ENCODE data around the gene FAM20A. TPM values are rescaled to one million over a fixed set of nuclear protein-coding genes. Genes with fewer than 3 reads are reported as not detected.

FAM20A gene
- total RNA-seq (2014; rRNA removed; shearing (Covaris generic)): 7.5 and 9.3 TPM in 2 replicates
- polyA plus RNA-seq (2016; fragmentation: Nextera tagmentation; extraction: Ambion mirVana): 10.9 and 11.0 TPM in 2 replicates

- WGBS, 2 experiments (ENCODE audit: low coverage in 1 of 2, low lambda C conversion rate in 2 of 2, missing lambda C conversion rate in 2 of 2): 3 to 13% methylated on average over 16 to 67 of the region's 69 CpGs
- Histone ChIP-seq H3K4me3 (peak within 1 kb of the TSS; percentile 80), H3K4me2 (ENCODE audit: unreplicated experiment) (peak within 1 kb of the TSS; percentile 92), H3K9me3 (ENCODE audit: low read depth) (no peaks in the 10 kb centered on the region), H3K9me2 (ENCODE audit: insufficient read depth) (no peaks in the 10 kb centered on the region), H3K9ac (peak within 1 kb of the TSS; percentile 66), H3K27me3 (replicated peaks; ENCODE audit: insufficient read depth) (no peaks in the 10 kb centered on the region), H3K4me1 (ENCODE audit: insufficient read depth) (peaks cover 31% of the 10 kb centered on the region), H3K27ac (no peak within 1 kb of the TSS), H3F3A (ENCODE audit: insufficient read depth) (peaks cover 32% of the 10 kb centered on the region), H2AFZ (peak within 1 kb of the TSS; percentile 85), H4K20me1 (ENCODE audit: insufficient read depth) (no peaks in the 10 kb centered on the region), H3K36me3 (ENCODE audit: low read depth) (no peaks in the 10 kb centered on the region), H3K79me2 (ENCODE audit: insufficient read depth) (no peaks in the 10 kb centered on the region)
- no peak for TF ChIP-seq EZH2phosphoT487 (IDR thresholded peaks at IDR 0.05; ENCODE audit: insufficient read depth, low read depth)
- TF ChIP-seq EZH2 (IDR thresholded peaks at IDR 0.05; ENCODE audit: insufficient read depth, poor library complexity, severe bottlenecking): no peak
- peak; percentile 69 for DNase-seq
- in situ Hi-C loops (cut with MboI): no loop called here
Observed at GRCh38 chr17:68600931-68601564, at the start of gene FAM20A. Gene FAM20A, minus strand, starts transcription at chr17:68601367. Its CDS starts 701 bp downstream, at chr17:68600666.

GRCh38 chr17:68649324-68649723, 48.2 kb upstream of the FAM20A start:
- no peaks in the 10 kb centered on the region for H3K79me2 ChIP-seq (ENCODE audit: insufficient read depth)
- no peaks in the 10 kb centered on the region for H3K27me3 ChIP-seq (replicated peaks; ENCODE audit: insufficient read depth)
- no peaks in the 10 kb centered on the region for H3F3A ChIP-seq (ENCODE audit: insufficient read depth)
- no peaks in the 10 kb centered on the region for H3K9me2 ChIP-seq (ENCODE audit: insufficient read depth)
- H3K4me1 ChIP-seq (ENCODE audit: insufficient read depth): 0 out of 2 replicates have a peak, but pooled peaks cover 4% of the 10 kb centered on the region
- TF ChIP-seq EZH2phosphoT487 (IDR thresholded peaks at IDR 0.05; ENCODE audit: insufficient read depth, low read depth) (no peak), EZH2 (IDR thresholded peaks at IDR 0.05; ENCODE audit: insufficient read depth, poor library complexity, severe bottlenecking) (no peak)
- WGBS, 2 experiments (ENCODE audit: low coverage in 1 of 2, low lambda C conversion rate in 2 of 2, missing lambda C conversion rate in 2 of 2): 40% methylated on average over 3 of the region's 3 CpGs
- H2AFZ ChIP-seq: no peak overlapping the region
- in situ Hi-C loops (cut with MboI): no loop called here
- H3K4me3 ChIP-seq: no peak overlapping the region
- no peak for DNase-seq
- H3K36me3 ChIP-seq (ENCODE audit: low read depth): no peaks in the 10 kb centered on the region
- no peak overlapping the region for H3K27ac ChIP-seq
- H3K4me2 ChIP-seq (ENCODE audit: unreplicated experiment): no peak overlapping the region
- no peaks in the 10 kb centered on the region for H3K9me3 ChIP-seq (ENCODE audit: low read depth)
- no peaks in the 10 kb centered on the region for H4K20me1 ChIP-seq (ENCODE audit: insufficient read depth)
- no peak overlapping the region for H3K9ac ChIP-seq

DNA sequence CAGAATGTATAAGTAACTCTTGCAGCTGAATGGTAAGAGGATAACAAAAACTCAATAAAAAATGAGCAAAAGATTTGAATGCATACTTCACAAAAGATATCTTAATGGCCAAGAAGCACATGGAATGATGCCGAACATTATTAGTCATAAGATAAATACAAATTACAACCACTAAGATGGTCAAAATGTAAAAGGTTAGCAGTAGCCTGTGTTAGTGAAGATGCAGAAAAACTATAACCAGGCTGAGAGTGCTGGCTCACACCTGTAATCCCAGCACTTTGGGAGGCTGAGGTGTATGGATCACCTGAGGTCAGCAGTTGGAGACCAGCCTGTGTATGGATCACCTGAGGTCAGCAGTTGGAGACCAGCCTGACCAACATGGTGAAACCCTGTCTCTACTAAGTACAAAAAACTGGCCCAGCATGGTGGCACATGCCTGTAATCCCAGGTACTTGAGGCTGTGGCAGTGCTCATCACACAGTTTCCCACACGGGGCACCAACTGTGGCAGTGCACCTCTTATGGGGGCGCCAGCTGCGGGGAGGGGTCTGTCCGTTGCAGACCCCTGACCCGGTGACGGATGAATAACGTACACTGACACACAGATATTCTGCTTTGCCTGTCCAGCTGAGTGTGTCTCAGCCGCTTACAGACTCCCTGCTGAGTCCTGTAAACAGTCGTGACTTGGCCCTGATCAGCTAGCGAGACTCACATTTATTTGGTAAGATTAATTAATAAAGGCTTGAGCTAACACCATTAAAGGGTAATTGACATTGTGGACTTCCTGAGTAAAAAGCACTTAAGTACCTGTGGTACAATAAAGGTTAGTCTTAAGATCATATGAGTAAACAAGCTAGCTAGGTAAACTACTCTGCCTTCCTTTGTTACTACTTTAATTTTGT, 45.7 kb upstream of the FAM20A start:
- Histone ChIP-seq H3K4me2 (ENCODE audit: unreplicated experiment) (no peak overlapping the region), H4K20me1 (ENCODE audit: insufficient read depth) (no peaks in the 10 kb centered on the region), H3K9me3 (ENCODE audit: low read depth) (no peaks in the 10 kb centered on the region), H3K4me3 (no peak overlapping the region), H3K9ac (no peak overlapping the region), H3K9me2 (ENCODE audit: insufficient read depth) (no peaks in the 10 kb centered on the region), H2AFZ (no peak overlapping the region), H3K27ac (no peak overlapping the region), H3K4me1 (ENCODE audit: insufficient read depth) (0 out of 2 replicates have a peak, but pooled peaks cover 4% of the 10 kb centered on the region), H3F3A (ENCODE audit: insufficient read depth) (no peaks in the 10 kb centered on the region), H3K79me2 (ENCODE audit: insufficient read depth) (no peaks in the 10 kb centered on the region), H3K36me3 (ENCODE audit: low read depth) (no peaks in the 10 kb centered on the region), H3K27me3 (replicated peaks; ENCODE audit: insufficient read depth) (no peaks in the 10 kb centered on the region)
- in situ Hi-C loops (cut with MboI): no loop called here
- TF ChIP-seq EZH2phosphoT487 (IDR thresholded peaks at IDR 0.05; ENCODE audit: insufficient read depth, low read depth) (no peak), EZH2 (IDR thresholded peaks at IDR 0.05; ENCODE audit: insufficient read depth, poor library complexity, severe bottlenecking) (no peak)
- peak; percentile 21 for DNase-seq
- 82 to 86% methylated on average over 11 of the region's 11 CpGs for WGBS, 2 experiments (ENCODE audit: low coverage in 1 of 2, low lambda C conversion rate in 2 of 2, missing lambda C conversion rate in 2 of 2)

- H2AFZ ChIP-seq: no peak overlapping the region
- H3K9ac ChIP-seq: no peak overlapping the region
- no peak for TF ChIP-seq EZH2phosphoT487 (IDR thresholded peaks at IDR 0.05; ENCODE audit: insufficient read depth, low read depth)
- no peak for TF ChIP-seq EZH2 (IDR thresholded peaks at IDR 0.05; ENCODE audit: insufficient read depth, poor library complexity, severe bottlenecking)
- no peaks in the 10 kb centered on the region for H4K20me1 ChIP-seq (ENCODE audit: insufficient read depth)
- H3K36me3 ChIP-seq (ENCODE audit: low read depth): no peaks in the 10 kb centered on the region
- no peaks in the 10 kb centered on the region for H3F3A ChIP-seq (ENCODE audit: insufficient read depth)
- DNase-seq: no peak
- WGBS, 2 experiments (ENCODE audit: low coverage in 1 of 2, low lambda C conversion rate in 2 of 2, missing lambda C conversion rate in 2 of 2): 63 to 64% methylated on average over 4 of the region's 4 CpGs
- H3K27ac ChIP-seq: no peak overlapping the region
- no peaks in the 10 kb centered on the region for H3K9me3 ChIP-seq (ENCODE audit: low read depth)
- H3K27me3 ChIP-seq (replicated peaks; ENCODE audit: insufficient read depth): no peaks in the 10 kb centered on the region
- H3K4me3 ChIP-seq: no peak overlapping the region
- in situ Hi-C loops (cut with MboI): no loop called here
- H3K4me2 ChIP-seq (ENCODE audit: unreplicated experiment): no peak overlapping the region
- no peaks in the 10 kb centered on the region for H3K79me2 ChIP-seq (ENCODE audit: insufficient read depth)
- no peaks in the 10 kb centered on the region for H3K9me2 ChIP-seq (ENCODE audit: insufficient read depth)
- 0 out of 2 replicates have a peak, but pooled peaks cover 4% of the 10 kb centered on the region for H3K4me1 ChIP-seq (ENCODE audit: insufficient read depth)
Observed at GRCh38 chr17:68642118-68642412, 40.9 kb upstream of the FAM20A start.

All from GM23248 (cell line).